GM23338 (cell line): ENCODE measurements around the gene FAM111B. TPM values are rescaled to one million over a fixed set of nuclear protein-coding genes. Genes with fewer than 3 reads are reported as not detected.

Source experiments
- ATAC-seq: fragments of 200-7000 bp; cut with Tn5 transposase; 3 replicates; pipeline ENCODE4 v1.9.1; 2020
- DNase-seq: peaks from one replicate; pipeline ENCODE4 v3.0.0-alpha.2; 2015; ENCODE audit warnings: low spot score
- H2AFZ ChIP-seq: fragments of 200-600 bp; sonication (generic); 2 replicates; pipeline ENCODE4 v1.8.0; 2016; ENCODE audit warnings: antibody characterized with exemption, mild to moderate bottlenecking, moderate library complexity
- H3F3A ChIP-seq: fragments of 200-600 bp; sonication (generic); replicated peaks from 2 replicates; pipeline ENCODE4 v1.8.0; 2017; ENCODE audit warnings: antibody characterized with exemption, mixed run types, low read depth
- H3K27ac ChIP-seq: fragments of 200-600 bp; sonication (generic); 2 replicates; pipeline ENCODE4 v1.6.1; 2016; ENCODE audit warnings: low read depth
- H3K27me3 ChIP-seq: fragments of 200-600 bp; sonication (generic); 2 replicates; pipeline ENCODE4 v1.8.0; 2016; ENCODE audit warnings: mild to moderate bottlenecking, mixed run types, moderate library complexity; ENCODE audit not compliant: insufficient read depth
- H3K36me3 ChIP-seq: fragments of 200-600 bp; sonication (generic); 2 replicates; pipeline ENCODE4 v1.8.0; 2016; ENCODE audit warnings: mild to moderate bottlenecking; ENCODE audit not compliant: insufficient read depth
- H3K4me1 ChIP-seq: fragments of 200-600 bp; sonication (generic); 2 replicates; pipeline ENCODE4 v1.8.0; 2016; ENCODE audit warnings: mild to moderate bottlenecking, moderate library complexity; ENCODE audit not compliant: insufficient read depth
- H3K4me2 ChIP-seq: fragments of 200-600 bp; sonication (generic); 2 replicates; pipeline ENCODE4 v1.7.1; 2017; ENCODE audit warnings: mixed run types
- H3K4me3 ChIP-seq: fragments of 200-600 bp; sonication (generic); 2 replicates; pipeline ENCODE4 v1.6.1; 2016; ENCODE audit warnings: mixed run types
- H3K79me2 ChIP-seq: fragments of 200-600 bp; sonication (generic); replicated peaks from 2 replicates; pipeline ENCODE4 v1.8.0; 2017; ENCODE audit warnings: mild to moderate bottlenecking; ENCODE audit not compliant: insufficient read depth
- H3K9me2 ChIP-seq: fragments of 200-600 bp; sonication (generic); 2 replicates; pipeline ENCODE4 v1.8.0; 2017; ENCODE audit not compliant: insufficient read depth
- H4K20me1 ChIP-seq: fragments of 200-600 bp; sonication (generic); replicated peaks from 2 replicates; pipeline ENCODE4 v1.8.0; 2017; ENCODE audit warnings: mild to moderate bottlenecking; ENCODE audit not compliant: insufficient read depth
- H3K27ac Mint-ChIP-seq: 2 replicates; pipeline ENCODE4 v1.8.0; 2020; ENCODE audit warnings: inconsistent platforms, mild to moderate bottlenecking, moderate library complexity, mixed read lengths
- H3K27me3 Mint-ChIP-seq: 3 replicates; pipeline ENCODE4 v1.8.0; 2022; ENCODE audit warnings: low read depth, mild to moderate bottlenecking, moderate library complexity, mixed read lengths, inconsistent platforms; ENCODE audit not compliant: insufficient read depth, poor library complexity
- H3K36me3 Mint-ChIP-seq: 3 replicates; pipeline ENCODE4 v1.8.0; 2021; ENCODE audit warnings: low read depth, mild to moderate bottlenecking, inconsistent platforms, moderate library complexity, mixed read lengths
- H3K4me1 Mint-ChIP-seq: 3 replicates; pipeline ENCODE4 v1.8.0; 2020; ENCODE audit warnings: mild to moderate bottlenecking, inconsistent platforms, mixed read lengths
- H3K4me3 Mint-ChIP-seq: 3 replicates; pipeline ENCODE4 v1.8.0; 2021; ENCODE audit warnings: moderate library complexity, mild to moderate bottlenecking, inconsistent platforms, mixed read lengths
- H3K9me3 Mint-ChIP-seq: 3 replicates; pipeline ENCODE4 v1.8.0; 2020; ENCODE audit warnings: moderate library complexity, mild to moderate bottlenecking, inconsistent platforms, mixed read lengths
- CREB1 ChIP-seq: fragments of 250-450 bp; sonication (Bioruptor Pico); IDR thresholded peaks from 2 replicates; pipeline ENCODE4 v1.5.0; 2020; ENCODE audit warnings: low read depth, mild to moderate bottlenecking, moderate library complexity
- EZH2 ChIP-seq: fragments of 200-600 bp; sonication (generic); IDR thresholded peaks from one replicate; pipeline ENCODE4 v1.8.0; 2017; ENCODE audit warnings: antibody characterized with exemption, mild to moderate bottlenecking, low read depth; ENCODE audit not compliant: unreplicated experiment
- EZH2phosphoT487 ChIP-seq: fragments of 200-600 bp; sonication (generic); IDR thresholded peaks from one replicate; pipeline ENCODE4 v1.8.1; 2018; ENCODE audit warnings: antibody characterized with exemption; ENCODE audit not compliant: unreplicated experiment
- JUNB ChIP-seq: IDR thresholded peaks from one replicate; pipeline ENCODE4 v1.6.1; 2016; ENCODE audit warnings: antibody characterized with exemption; ENCODE audit not compliant: unreplicated experiment
- NANOG ChIP-seq: IDR thresholded peaks from 2 replicates; pipeline ENCODE4 v1.6.1; 2016; ENCODE audit warnings: antibody characterized with exemption, borderline replicate concordance
- POLR2AphosphoS5 ChIP-seq: IDR thresholded peaks from 2 replicates; pipeline ENCODE4 v1.6.1; 2016; ENCODE audit warnings: antibody characterized with exemption, low read depth
- STAT1 ChIP-seq: IDR thresholded peaks from one replicate; pipeline ENCODE4 v1.6.1; 2016; ENCODE audit warnings: antibody characterized with exemption; ENCODE audit not compliant: unreplicated experiment
- ZNF331 ChIP-seq: fragments of 250-450 bp; sonication (Bioruptor Pico); IDR thresholded peaks from 2 replicates; pipeline ENCODE4 v1.5.0; 2020; ENCODE audit warnings: low read depth, mild to moderate bottlenecking, moderate library complexity
- polyA plus RNA-seq: library from polyadenylated mRNA; unstranded; fragments of >200 nt; fragmentation: Nextera tagmentation; extraction: Ambion mirVana; gene quantifications from 2 replicates; pipeline ENCODE4 v1.2.1, GENCODE V29; 2016
- total RNA-seq: library from RNA; depleted of rRNA; stranded (reverse); fragments of >200 nt; shearing (Covaris generic); gene quantifications from 2 replicates; pipeline ENCODE4 v1.2.3, GENCODE V29; 2014
- TF ChIP-seq, protein P1 (sequence below): IDR thresholded peaks from one replicate; pipeline ENCODE4 v1.6.1; 2018; ENCODE audit warnings: antibody characterized with exemption; ENCODE audit not compliant: unreplicated experiment
- TF ChIP-seq, protein P2 (sequence below), 2 experiments: fragments of 200-600 bp in 1 of 2; sonication (generic) in 1 of 2; conservative IDR thresholded peaks; 2 replicates each; pipeline versions ENCODE4 v1.5.1 to v1.6.1; 2016 to 2017; ENCODE audit warnings: antibody characterized with exemption in 2 of 2, low read depth in 2 of 2, mild to moderate bottlenecking in 2 of 2, moderate library complexity in 1 of 2
- TF ChIP-seq, protein P3 (sequence below): fragments of 250-450 bp; sonication (Bioruptor Pico); IDR thresholded peaks from 2 replicates; pipeline ENCODE4 v1.5.0; 2020; ENCODE audit warnings: mild to moderate bottlenecking, moderate library complexity

The FAM111B gene
- total and polyA plus RNA-seq, 2 experiments from 2014 or later: 30.6 to 40.7 TPM

DNA sequence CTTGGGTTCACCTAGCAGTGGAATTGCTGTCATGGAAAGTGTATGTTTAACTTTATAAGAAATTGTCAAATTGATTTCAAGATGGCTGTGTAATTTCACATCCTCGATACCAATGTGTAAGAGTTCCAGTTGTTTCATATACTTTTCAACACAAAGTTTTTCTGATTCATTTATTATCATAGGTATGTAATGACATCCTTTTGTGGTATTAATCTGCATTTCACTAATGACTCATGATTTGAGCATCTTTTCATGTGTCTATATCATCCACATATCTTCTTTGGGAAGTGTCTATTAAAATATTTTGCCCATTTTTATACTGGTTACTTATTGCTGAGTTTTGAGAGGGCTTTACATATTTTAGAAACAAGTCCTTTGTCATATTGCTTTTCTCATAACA lies 38.0 kb upstream of the FAM111B start:
- H3F3A ChIP-seq: no peaks in the 10 kb centered on the region
- Mint-ChIP-seq H3K4me1 (no peaks in the 10 kb centered on the region), H3K27ac (no peak overlapping the region), H3K27me3 (peaks cover 1% of the 10 kb centered on the region), H3K4me3 (no peak overlapping the region), H3K9me3 (peaks cover 1% of the 10 kb centered on the region; the same call in 1 of the 3 replicates), H3K36me3 (no peaks in the 10 kb centered on the region)
- H3K36me3 ChIP-seq: no peaks in the 10 kb centered on the region
- no peaks in the 10 kb centered on the region for H3K79me2 ChIP-seq
- no peak overlapping the region for H3K4me3 ChIP-seq
- H3K27me3 ChIP-seq: peaks cover 2% of the 10 kb centered on the region; the same call in 1 of the 2 replicates
- H4K20me1 ChIP-seq: no peaks in the 10 kb centered on the region
- DNase-seq (no peak), ATAC-seq (no peak)
- H3K4me2 ChIP-seq: no peak overlapping the region
- H3K27ac ChIP-seq: no peak overlapping the region
- TF ChIP-seq, protein P1, sequence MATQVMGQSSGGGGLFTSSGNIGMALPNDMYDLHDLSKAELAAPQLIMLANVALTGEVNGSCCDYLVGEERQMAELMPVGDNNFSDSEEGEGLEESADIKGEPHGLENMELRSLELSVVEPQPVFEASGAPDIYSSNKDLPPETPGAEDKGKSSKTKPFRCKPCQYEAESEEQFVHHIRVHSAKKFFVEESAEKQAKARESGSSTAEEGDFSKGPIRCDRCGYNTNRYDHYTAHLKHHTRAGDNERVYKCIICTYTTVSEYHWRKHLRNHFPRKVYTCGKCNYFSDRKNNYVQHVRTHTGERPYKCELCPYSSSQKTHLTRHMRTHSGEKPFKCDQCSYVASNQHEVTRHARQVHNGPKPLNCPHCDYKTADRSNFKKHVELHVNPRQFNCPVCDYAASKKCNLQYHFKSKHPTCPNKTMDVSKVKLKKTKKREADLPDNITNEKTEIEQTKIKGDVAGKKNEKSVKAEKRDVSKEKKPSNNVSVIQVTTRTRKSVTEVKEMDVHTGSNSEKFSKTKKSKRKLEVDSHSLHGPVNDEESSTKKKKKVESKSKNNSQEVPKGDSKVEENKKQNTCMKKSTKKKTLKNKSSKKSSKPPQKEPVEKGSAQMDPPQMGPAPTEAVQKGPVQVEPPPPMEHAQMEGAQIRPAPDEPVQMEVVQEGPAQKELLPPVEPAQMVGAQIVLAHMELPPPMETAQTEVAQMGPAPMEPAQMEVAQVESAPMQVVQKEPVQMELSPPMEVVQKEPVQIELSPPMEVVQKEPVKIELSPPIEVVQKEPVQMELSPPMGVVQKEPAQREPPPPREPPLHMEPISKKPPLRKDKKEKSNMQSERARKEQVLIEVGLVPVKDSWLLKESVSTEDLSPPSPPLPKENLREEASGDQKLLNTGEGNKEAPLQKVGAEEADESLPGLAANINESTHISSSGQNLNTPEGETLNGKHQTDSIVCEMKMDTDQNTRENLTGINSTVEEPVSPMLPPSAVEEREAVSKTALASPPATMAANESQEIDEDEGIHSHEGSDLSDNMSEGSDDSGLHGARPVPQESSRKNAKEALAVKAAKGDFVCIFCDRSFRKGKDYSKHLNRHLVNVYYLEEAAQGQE: no peak
- TF ChIP-seq JUNB (no peak), EZH2phosphoT487 (no peak), CREB1 (CRISPR knock-in tag) (no peak), NANOG (no peak), ZNF331 (CRISPR knock-in tag) (no peak), EZH2 (no peak), STAT1 (no peak), POLR2AphosphoS5 (no peak)
- TF ChIP-seq, protein P2, sequence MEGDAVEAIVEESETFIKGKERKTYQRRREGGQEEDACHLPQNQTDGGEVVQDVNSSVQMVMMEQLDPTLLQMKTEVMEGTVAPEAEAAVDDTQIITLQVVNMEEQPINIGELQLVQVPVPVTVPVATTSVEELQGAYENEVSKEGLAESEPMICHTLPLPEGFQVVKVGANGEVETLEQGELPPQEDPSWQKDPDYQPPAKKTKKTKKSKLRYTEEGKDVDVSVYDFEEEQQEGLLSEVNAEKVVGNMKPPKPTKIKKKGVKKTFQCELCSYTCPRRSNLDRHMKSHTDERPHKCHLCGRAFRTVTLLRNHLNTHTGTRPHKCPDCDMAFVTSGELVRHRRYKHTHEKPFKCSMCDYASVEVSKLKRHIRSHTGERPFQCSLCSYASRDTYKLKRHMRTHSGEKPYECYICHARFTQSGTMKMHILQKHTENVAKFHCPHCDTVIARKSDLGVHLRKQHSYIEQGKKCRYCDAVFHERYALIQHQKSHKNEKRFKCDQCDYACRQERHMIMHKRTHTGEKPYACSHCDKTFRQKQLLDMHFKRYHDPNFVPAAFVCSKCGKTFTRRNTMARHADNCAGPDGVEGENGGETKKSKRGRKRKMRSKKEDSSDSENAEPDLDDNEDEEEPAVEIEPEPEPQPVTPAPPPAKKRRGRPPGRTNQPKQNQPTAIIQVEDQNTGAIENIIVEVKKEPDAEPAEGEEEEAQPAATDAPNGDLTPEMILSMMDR (conservative IDR thresholded peaks at IDR 0.05; ENCODE audit: low read depth in 2 of 2): no peak
- TF ChIP-seq, protein P3, sequence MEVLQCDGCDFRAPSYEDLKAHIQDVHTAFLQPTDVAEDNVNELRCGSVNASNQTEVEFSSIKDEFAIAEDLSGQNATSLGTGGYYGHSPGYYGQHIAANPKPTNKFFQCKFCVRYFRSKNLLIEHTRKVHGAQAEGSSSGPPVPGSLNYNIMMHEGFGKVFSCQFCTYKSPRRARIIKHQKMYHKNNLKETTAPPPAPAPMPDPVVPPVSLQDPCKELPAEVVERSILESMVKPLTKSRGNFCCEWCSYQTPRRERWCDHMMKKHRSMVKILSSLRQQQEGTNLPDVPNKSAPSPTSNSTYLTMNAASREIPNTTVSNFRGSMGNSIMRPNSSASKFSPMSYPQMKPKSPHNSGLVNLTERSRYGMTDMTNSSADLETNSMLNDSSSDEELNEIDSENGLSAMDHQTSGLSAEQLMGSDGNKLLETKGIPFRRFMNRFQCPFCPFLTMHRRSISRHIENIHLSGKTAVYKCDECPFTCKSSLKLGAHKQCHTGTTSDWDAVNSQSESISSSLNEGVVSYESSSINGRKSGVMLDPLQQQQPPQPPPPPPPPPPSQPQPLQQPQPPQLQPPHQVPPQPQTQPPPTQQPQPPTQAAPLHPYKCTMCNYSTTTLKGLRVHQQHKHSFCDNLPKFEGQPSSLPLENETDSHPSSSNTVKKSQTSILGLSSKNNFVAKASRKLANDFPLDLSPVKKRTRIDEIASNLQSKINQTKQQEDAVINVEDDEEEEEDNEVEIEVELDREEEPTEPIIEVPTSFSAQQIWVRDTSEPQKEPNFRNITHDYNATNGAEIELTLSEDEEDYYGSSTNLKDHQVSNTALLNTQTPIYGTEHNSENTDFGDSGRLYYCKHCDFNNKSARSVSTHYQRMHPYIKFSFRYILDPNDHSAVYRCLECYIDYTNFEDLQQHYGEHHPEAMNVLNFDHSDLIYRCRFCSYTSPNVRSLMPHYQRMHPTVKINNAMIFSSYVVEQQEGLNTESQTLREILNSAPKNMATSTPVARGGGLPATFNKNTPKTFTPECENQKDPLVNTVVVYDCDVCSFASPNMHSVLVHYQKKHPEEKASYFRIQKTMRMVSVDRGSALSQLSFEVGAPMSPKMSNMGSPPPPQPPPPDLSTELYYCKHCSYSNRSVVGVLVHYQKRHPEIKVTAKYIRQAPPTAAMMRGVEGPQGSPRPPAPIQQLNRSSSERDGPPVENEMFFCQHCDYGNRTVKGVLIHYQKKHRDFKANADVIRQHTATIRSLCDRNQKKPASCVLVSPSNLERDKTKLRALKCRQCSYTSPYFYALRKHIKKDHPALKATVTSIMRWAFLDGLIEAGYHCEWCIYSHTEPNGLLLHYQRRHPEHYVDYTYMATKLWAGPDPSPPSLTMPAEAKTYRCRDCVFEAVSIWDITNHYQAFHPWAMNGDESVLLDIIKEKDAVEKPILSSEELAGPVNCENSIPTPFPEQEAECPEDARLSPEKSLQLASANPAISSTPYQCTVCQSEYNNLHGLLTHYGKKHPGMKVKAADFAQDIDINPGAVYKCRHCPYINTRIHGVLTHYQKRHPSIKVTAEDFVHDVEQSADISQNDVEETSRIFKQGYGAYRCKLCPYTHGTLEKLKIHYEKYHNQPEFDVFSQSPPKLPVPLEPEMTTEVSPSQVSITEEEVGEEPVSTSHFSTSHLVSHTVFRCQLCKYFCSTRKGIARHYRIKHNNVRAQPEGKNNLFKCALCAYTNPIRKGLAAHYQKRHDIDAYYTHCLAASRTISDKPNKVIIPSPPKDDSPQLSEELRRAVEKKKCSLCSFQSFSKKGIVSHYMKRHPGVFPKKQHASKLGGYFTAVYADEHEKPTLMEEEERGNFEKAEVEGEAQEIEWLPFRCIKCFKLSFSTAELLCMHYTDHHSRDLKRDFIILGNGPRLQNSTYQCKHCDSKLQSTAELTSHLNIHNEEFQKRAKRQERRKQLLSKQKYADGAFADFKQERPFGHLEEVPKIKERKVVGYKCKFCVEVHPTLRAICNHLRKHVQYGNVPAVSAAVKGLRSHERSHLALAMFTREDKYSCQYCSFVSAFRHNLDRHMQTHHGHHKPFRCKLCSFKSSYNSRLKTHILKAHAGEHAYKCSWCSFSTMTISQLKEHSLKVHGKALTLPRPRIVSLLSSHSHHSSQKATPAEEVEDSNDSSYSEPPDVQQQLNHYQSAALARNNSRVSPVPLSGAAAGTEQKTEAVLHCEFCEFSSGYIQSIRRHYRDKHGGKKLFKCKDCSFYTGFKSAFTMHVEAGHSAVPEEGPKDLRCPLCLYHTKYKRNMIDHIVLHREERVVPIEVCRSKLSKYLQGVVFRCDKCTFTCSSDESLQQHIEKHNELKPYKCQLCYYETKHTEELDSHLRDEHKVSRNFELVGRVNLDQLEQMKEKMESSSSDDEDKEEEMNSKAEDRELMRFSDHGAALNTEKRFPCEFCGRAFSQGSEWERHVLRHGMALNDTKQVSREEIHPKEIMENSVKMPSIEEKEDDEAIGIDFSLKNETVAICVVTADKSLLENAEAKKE (CRISPR knock-in tag): no peak
- no peaks in the 10 kb centered on the region for H3K4me1 ChIP-seq
- no peaks in the 10 kb centered on the region for H3K9me2 ChIP-seq
- no peak overlapping the region for H2AFZ ChIP-seq
